SK-N-SH treated with all-trans-retinoic acid at 6 μM for 48 hours (cell line): Measurements from ENCODE around the gene FAM217B.

Experiments used
- ARNTL ChIP-seq: fragments of 450-650 bp; formaldehyde crosslinking; IDR thresholded peaks from 2 replicates; pipeline ENCODE4 v1.5.0; 2020; ENCODE audit warnings: low read depth, mild to moderate bottlenecking, moderate library complexity, borderline replicate concordance
- CREB5 ChIP-seq: fragments of 250-450 bp; sonication (Bioruptor Pico); IDR thresholded peaks from 2 replicates; pipeline ENCODE4 v1.5.1; 2020; ENCODE audit warnings: low read depth, mild to moderate bottlenecking, moderate library complexity
- CSDC2 ChIP-seq: fragments of 250-450 bp; sonication (Bioruptor Pico); IDR thresholded peaks from 2 replicates; pipeline ENCODE4 v1.5.0; 2020; ENCODE audit warnings: mild to moderate bottlenecking, moderate library complexity
- CSRNP3 ChIP-seq: fragments of 250-450 bp; sonication (Bioruptor Pico); IDR thresholded peaks from 2 replicates; pipeline ENCODE4 v1.5.1; 2021; ENCODE audit warnings: mild to moderate bottlenecking, moderate library complexity
- ESRRG ChIP-seq: fragments of 250-450 bp; sonication (Bioruptor Pico); IDR thresholded peaks from 2 replicates; pipeline ENCODE4 v1.6.1; 2021; ENCODE audit warnings: mild to moderate bottlenecking
- OSR1 ChIP-seq: fragments of 250-450 bp; sonication (Bioruptor Pico); IDR thresholded peaks from 2 replicates; pipeline ENCODE4 v1.8.0; 2022; ENCODE audit warnings: moderate library complexity, mild to moderate bottlenecking, inconsistent platforms
- PATZ1 ChIP-seq: fragments of 250-450 bp; sonication (Bioruptor Pico); IDR thresholded peaks from 2 replicates; pipeline ENCODE4 v1.8.0; 2020; ENCODE audit warnings: mild to moderate bottlenecking, moderate library complexity, borderline replicate concordance
- RARB ChIP-seq: fragments of 250-450 bp; sonication (Bioruptor Pico); IDR thresholded peaks from 2 replicates; pipeline ENCODE4 v1.8.0; 2021; ENCODE audit warnings: mild to moderate bottlenecking, moderate library complexity
- SNAI2 ChIP-seq: fragments of 250-450 bp; sonication (Bioruptor Pico); IDR thresholded peaks from 2 replicates; pipeline ENCODE4 v1.5.0; 2020; ENCODE audit warnings: mild to moderate bottlenecking, moderate library complexity
- TCF4 ChIP-seq: fragments of 250-450 bp; sonication (Bioruptor Pico); IDR thresholded peaks from 2 replicates; pipeline ENCODE4 v1.8.0; 2021; ENCODE audit warnings: mild to moderate bottlenecking, moderate library complexity, borderline replicate concordance
- ZFP3 ChIP-seq: fragments of 250-450 bp; sonication (Bioruptor Pico); IDR thresholded peaks from 2 replicates; pipeline ENCODE4 v1.5.0; 2020; ENCODE audit warnings: mild to moderate bottlenecking, moderate library complexity
- ZFP30 ChIP-seq: fragments of 450-650 bp; formaldehyde crosslinking; IDR thresholded peaks from 2 replicates; pipeline ENCODE4 v1.5.0; 2022; ENCODE audit warnings: mild to moderate bottlenecking, moderate library complexity
- ZNF565 ChIP-seq: fragments of 450-650 bp; formaldehyde crosslinking; conservative IDR thresholded peaks from 2 replicates; pipeline ENCODE4 v1.5.0; 2020; ENCODE audit warnings: low read depth, mild to moderate bottlenecking, moderate library complexity
- ZNF8 ChIP-seq: fragments of 450-650 bp; formaldehyde crosslinking; IDR thresholded peaks from 2 replicates; pipeline ENCODE4 v1.5.0; 2020; ENCODE audit warnings: mild to moderate bottlenecking, moderate library complexity

- TF ChIP-seq PATZ1 (CRISPR knock-in tag) (no peak), ZNF565 (CRISPR knock-in tag) (no peak), ZFP3 (CRISPR knock-in tag) (no peak), CREB5 (no peak), TCF4 (CRISPR knock-in tag) (no peak), ARNTL (CRISPR knock-in tag) (no peak), ZFP30 (CRISPR knock-in tag) (no peak), ESRRG (CRISPR knock-in tag) (no peak), ZNF8 (CRISPR knock-in tag) (no peak), CSRNP3 (CRISPR knock-in tag) (no peak), SNAI2 (CRISPR knock-in tag) (no peak), CSDC2 (CRISPR knock-in tag) (no peak), OSR1 (CRISPR knock-in tag) (no peak), RARB (CRISPR knock-in tag) (no peak)
These were observed 21.2 kb downstream of the FAM217B start for GRCh38 chr20:59961423-59961822.
